Type B pancreatic cell (in vitro differentiated cells): ENCODE data around the gene PTPN14. TPM values are rescaled to one million over a fixed set of nuclear protein-coding genes. Genes with fewer than 3 reads are reported as not detected.
A peak's percentile ranks its signal among the peaks of the same experiment; 100 is the strongest.

Experiments used
- DNase-seq: peaks from one replicate; pipeline ENCODE4 v3.0.0; 2021; ENCODE audit warnings: mixed read lengths; ENCODE audit not compliant: unreplicated experiment; ENCODE audit errors: extremely low spot score
- H3K27ac Mint-ChIP-seq: 2 replicates; pipeline ENCODE4 v1.8.0; 2021; ENCODE audit warnings: mild to moderate bottlenecking, mixed read lengths
- H3K27me3 Mint-ChIP-seq: 2 replicates; pipeline ENCODE4 v1.8.0; 2021; ENCODE audit warnings: mixed read lengths
- H3K36me3 Mint-ChIP-seq: 2 replicates; pipeline ENCODE4 v1.8.0; 2021; ENCODE audit warnings: mixed read lengths
- H3K4me1 Mint-ChIP-seq: one replicate; pipeline ENCODE4 v1.8.0; 2021; ENCODE audit warnings: mixed read lengths; ENCODE audit not compliant: unreplicated experiment
- H3K4me3 Mint-ChIP-seq: 2 replicates; pipeline ENCODE4 v1.8.0; 2021; ENCODE audit warnings: mild to moderate bottlenecking, mixed read lengths
- H3K9me3 Mint-ChIP-seq: 2 replicates; pipeline ENCODE4 v1.8.0; 2021; ENCODE audit warnings: mixed read lengths
- CTCF ChIP-seq: fragments of 200-600 bp; sonication (generic); conservative IDR thresholded peaks from 2 replicates; pipeline ENCODE4 v1.5.0; 2021; ENCODE audit warnings: antibody characterized with exemption, mild to moderate bottlenecking
- total RNA-seq: library from RNA; stranded (reverse); gene quantifications from 2 replicates; pipeline ENCODE4 v1.2.1, GENCODE V29; 2021; ENCODE audit warnings: low replicate concordance

PTPN14 gene
- total RNA-seq, 1 donor from 2014 or later, result 29.2 TPM

GRCh38 chr1:214438530-214438929 is 112.9 kb downstream of the PTPN14 start:
- Mint-ChIP-seq H3K4me3 (no peak overlapping the region), H3K9me3 (no peaks in the 10 kb centered on the region), H3K36me3 (peaks cover 3% of the 10 kb centered on the region), H3K4me1 (peaks cover 29% of the 10 kb centered on the region), H3K27ac (peak overlapping the region; percentile 58), H3K27me3 (no peaks in the 10 kb centered on the region)
- no peak for TF ChIP-seq CTCF
- no peak for DNase-seq

GRCh38 chr1:214438075-214438474 is 113.3 kb downstream of the PTPN14 start:
- Mint-ChIP-seq H3K4me3 (no peak overlapping the region), H3K9me3 (no peaks in the 10 kb centered on the region), H3K27me3 (no peaks in the 10 kb centered on the region), H3K27ac (peak overlapping the region; percentile 58), H3K4me1 (peaks cover 24% of the 10 kb centered on the region), H3K36me3 (peaks cover 3% of the 10 kb centered on the region)
- DNase-seq, result no peak
- no peak for TF ChIP-seq CTCF

- no peaks in the 10 kb centered on the region for H3K36me3 Mint-ChIP-seq
- H3K27ac Mint-ChIP-seq, result no peak overlapping the region
- DNase-seq, result no peak
- H3K9me3 Mint-ChIP-seq, result no peaks in the 10 kb centered on the region
- no peaks in the 10 kb centered on the region for H3K27me3 Mint-ChIP-seq
- TF ChIP-seq CTCF, result no peak
- H3K4me3 Mint-ChIP-seq, result no peak overlapping the region
- H3K4me1 Mint-ChIP-seq, result peaks cover 21% of the 10 kb centered on the region
These were observed 115.5 kb downstream of the PTPN14 start for GRCh38 chr1:214435867-214436266.

- Mint-ChIP-seq H3K4me1 (peaks cover 7% of the 10 kb centered on the region), H3K27me3 (no peaks in the 10 kb centered on the region), H3K27ac (no peak overlapping the region), H3K36me3 (no peaks in the 10 kb centered on the region), H3K9me3 (no peaks in the 10 kb centered on the region), H3K4me3 (no peak overlapping the region)
- no peak for TF ChIP-seq CTCF
- no peak for DNase-seq
These were observed 119.2 kb downstream of the PTPN14 start for GRCh38 chr1:214432245-214432644.

GRCh38 chr1:214429951-214430770 is 121.2 kb downstream of the PTPN14 start:
- TF ChIP-seq CTCF, result no peak
- H3K27me3 Mint-ChIP-seq, result no peaks in the 10 kb centered on the region
- no peak overlapping the region for H3K4me3 Mint-ChIP-seq
- H3K4me1 Mint-ChIP-seq, result peaks cover 7% of the 10 kb centered on the region
- no peak overlapping the region for H3K27ac Mint-ChIP-seq
- DNase-seq, result no peak
- no peaks in the 10 kb centered on the region for H3K36me3 Mint-ChIP-seq
- no peaks in the 10 kb centered on the region for H3K9me3 Mint-ChIP-seq
